ENCODE measurements around the gene ALG9.

Gene ALG9

GRCh38 chr11:111843661-111844060, 27.7 kb downstream of the ALG9 start:
- TF ChIP-seq CTCF (IDR thresholded peaks at IDR 0.05; ENCODE audit: borderline replicate concordance, insufficient read depth, low read depth, low read length), result no peak
- no peak overlapping the region for H3K4me3 ChIP-seq (ENCODE audit: low read depth, low read length)

- H3K4me3 ChIP-seq (ENCODE audit: low read depth, low read length), result no peak overlapping the region
- peak; percentile 72; the same call in 1 of the 2 replicates for TF ChIP-seq CTCF (IDR thresholded peaks at IDR 0.05; ENCODE audit: borderline replicate concordance, insufficient read depth, low read depth, low read length)
Observed at GRCh38 chr11:111841370-111842053, 29.9 kb downstream of the ALG9 start.

GRCh38 chr11:111840143-111840542, 31.2 kb downstream of the ALG9 start:
- H3K4me3 ChIP-seq (ENCODE audit: low read depth, low read length), result no peak overlapping the region
- no peak for TF ChIP-seq CTCF (IDR thresholded peaks at IDR 0.05; ENCODE audit: borderline replicate concordance, insufficient read depth, low read depth, low read length)

- no peak overlapping the region for H3K4me3 ChIP-seq (ENCODE audit: low read depth, low read length)
- TF ChIP-seq CTCF (IDR thresholded peaks at IDR 0.05; ENCODE audit: borderline replicate concordance, insufficient read depth, low read depth, low read length), result no peak
Observed at GRCh38 chr11:111838054-111838453, 33.3 kb downstream of the ALG9 start.

- H3K4me3 ChIP-seq (ENCODE audit: low read depth, low read length), result no peak overlapping the region
- TF ChIP-seq CTCF (IDR thresholded peaks at IDR 0.05; ENCODE audit: borderline replicate concordance, insufficient read depth, low read depth, low read length), result no peak
Observed at GRCh38 chr11:111837366-111837891, 34.0 kb downstream of the ALG9 start.

GRCh38 chr11:111836721-111837120, 34.7 kb downstream of the ALG9 start:
- no peak for TF ChIP-seq CTCF (IDR thresholded peaks at IDR 0.05; ENCODE audit: borderline replicate concordance, insufficient read depth, low read depth, low read length)

GRCh38 chr11:111836162-111836561, 35.2 kb downstream of the ALG9 start:
- no peak overlapping the region for H3K4me3 ChIP-seq (ENCODE audit: low read depth, low read length)

More at GRCh38 chr11:111836721-111837120, 34.7 kb downstream of the ALG9 start:
- H3K4me3 ChIP-seq (ENCODE audit: low read depth, low read length), result no peak overlapping the region

More at GRCh38 chr11:111836162-111836561, 35.2 kb downstream of the ALG9 start:
- no peak for TF ChIP-seq CTCF (IDR thresholded peaks at IDR 0.05; ENCODE audit: borderline replicate concordance, insufficient read depth, low read depth, low read length)

Data from GM12875 (cell line).